Measurements from ENCODE around the gene OTOS. TPM values are rescaled to one million over a fixed set of nuclear protein-coding genes. Genes with fewer than 3 reads are reported as not detected.

Gene OTOS
- total RNA-seq, 1 donor from 2014 or later = not detected

- no peak for DNase-seq (ENCODE audit: low read depth in 2 of 2)
Observed at GRCh38 chr2:240168041-240168440, 27.6 kb upstream of the OTOS start.

GRCh38 chr2:240167588-240167880 is 27.1 kb upstream of the OTOS start:
- DNase-seq (ENCODE audit: low read depth in 2 of 2) = no peak

GRCh38 chr2:240166761-240167587 is 26.5 kb upstream of the OTOS start:
- no peak for DNase-seq (ENCODE audit: low read depth in 2 of 2)

- no peak for DNase-seq (ENCODE audit: low read depth in 2 of 2)
Observed at GRCh38 chr2:240166191-240166590, 25.7 kb upstream of the OTOS start.

GRCh38 chr2:240165661-240166060 is 25.2 kb upstream of the OTOS start:
- DNase-seq (ENCODE audit: low read depth in 2 of 2) = no peak

GRCh38 chr2:240165034-240165433 is 24.6 kb upstream of the OTOS start:
- no peak for DNase-seq (ENCODE audit: low read depth in 2 of 2)

GRCh38 chr2:240164586-240164985 is 24.1 kb upstream of the OTOS start:
- no peak for DNase-seq (ENCODE audit: low read depth in 2 of 2)

- no peak for DNase-seq (ENCODE audit: low read depth in 2 of 2)
Observed at GRCh38 chr2:240163844-240164574, 23.6 kb upstream of the OTOS start.

- no peak for DNase-seq (ENCODE audit: low read depth in 2 of 2)
Observed at GRCh38 chr2:240162939-240163714, 22.7 kb upstream of the OTOS start.

- no peak for DNase-seq (ENCODE audit: low read depth in 2 of 2)
Observed at GRCh38 chr2:240162531-240162930, 22.1 kb upstream of the OTOS start.

- no peak for DNase-seq (ENCODE audit: low read depth in 2 of 2)
Observed at GRCh38 chr2:240162032-240162431, 21.6 kb upstream of the OTOS start.

GRCh38 chr2:240161087-240161750 is 20.8 kb upstream of the OTOS start:
- no peak for DNase-seq (ENCODE audit: low read depth in 2 of 2)

GRCh38 chr2:240160291-240161086 is 20.0 kb upstream of the OTOS start:
- no peak for DNase-seq (ENCODE audit: low read depth in 2 of 2)

- no peak for DNase-seq (ENCODE audit: low read depth in 2 of 2)
Observed at GRCh38 chr2:240159251-240159839, 18.9 kb upstream of the OTOS start.

GRCh38 chr2:240157147-240157470 is 16.7 kb upstream of the OTOS start:
- DNase-seq (ENCODE audit: low read depth in 2 of 2) = no peak

- no peak for DNase-seq (ENCODE audit: low read depth in 2 of 2)
Observed at GRCh38 chr2:240156435-240157146, 16.1 kb upstream of the OTOS start.

GRCh38 chr2:240155745-240156390 is 15.4 kb upstream of the OTOS start:
- no peak for DNase-seq (ENCODE audit: low read depth in 2 of 2)

GRCh38 chr2:240155048-240155744 is 14.7 kb upstream of the OTOS start:
- no peak for DNase-seq (ENCODE audit: low read depth in 2 of 2)

GRCh38 chr2:240154606-240155005 is 14.1 kb upstream of the OTOS start:
- no peak for DNase-seq (ENCODE audit: low read depth in 2 of 2)

Data from lung microvascular endothelial cell (primary cell).